GM23338 (cell line): ENCODE measurements around the gene ZFYVE27. TPM values are rescaled to one million over a fixed set of nuclear protein-coding genes. Genes with fewer than 3 reads are reported as not detected.

Source experiments
- ATAC-seq: fragments of 200-7000 bp; cut with Tn5 transposase; 3 replicates; pipeline ENCODE4 v1.9.1; 2020
- DNase-seq: peaks from one replicate; pipeline ENCODE4 v3.0.0-alpha.2; 2015; ENCODE audit warnings: low spot score
- H2AFZ ChIP-seq: fragments of 200-600 bp; sonication (generic); 2 replicates; pipeline ENCODE4 v1.8.0; 2016; ENCODE audit warnings: antibody characterized with exemption, mild to moderate bottlenecking, moderate library complexity
- H3F3A ChIP-seq: fragments of 200-600 bp; sonication (generic); replicated peaks from 2 replicates; pipeline ENCODE4 v1.8.0; 2017; ENCODE audit warnings: antibody characterized with exemption, mixed run types, low read depth
- H3K27ac ChIP-seq: fragments of 200-600 bp; sonication (generic); 2 replicates; pipeline ENCODE4 v1.6.1; 2016; ENCODE audit warnings: low read depth
- H3K27me3 ChIP-seq: fragments of 200-600 bp; sonication (generic); 2 replicates; pipeline ENCODE4 v1.8.0; 2016; ENCODE audit warnings: mild to moderate bottlenecking, mixed run types, moderate library complexity; ENCODE audit not compliant: insufficient read depth
- H3K36me3 ChIP-seq: fragments of 200-600 bp; sonication (generic); 2 replicates; pipeline ENCODE4 v1.8.0; 2016; ENCODE audit warnings: mild to moderate bottlenecking; ENCODE audit not compliant: insufficient read depth
- H3K4me1 ChIP-seq: fragments of 200-600 bp; sonication (generic); 2 replicates; pipeline ENCODE4 v1.8.0; 2016; ENCODE audit warnings: mild to moderate bottlenecking, moderate library complexity; ENCODE audit not compliant: insufficient read depth
- H3K4me2 ChIP-seq: fragments of 200-600 bp; sonication (generic); 2 replicates; pipeline ENCODE4 v1.7.1; 2017; ENCODE audit warnings: mixed run types
- H3K4me3 ChIP-seq: fragments of 200-600 bp; sonication (generic); 2 replicates; pipeline ENCODE4 v1.6.1; 2016; ENCODE audit warnings: mixed run types
- H3K79me2 ChIP-seq: fragments of 200-600 bp; sonication (generic); replicated peaks from 2 replicates; pipeline ENCODE4 v1.8.0; 2017; ENCODE audit warnings: mild to moderate bottlenecking; ENCODE audit not compliant: insufficient read depth
- H3K9me2 ChIP-seq: fragments of 200-600 bp; sonication (generic); 2 replicates; pipeline ENCODE4 v1.8.0; 2017; ENCODE audit not compliant: insufficient read depth
- H4K20me1 ChIP-seq: fragments of 200-600 bp; sonication (generic); replicated peaks from 2 replicates; pipeline ENCODE4 v1.8.0; 2017; ENCODE audit warnings: mild to moderate bottlenecking; ENCODE audit not compliant: insufficient read depth
- H3K27ac Mint-ChIP-seq: 2 replicates; pipeline ENCODE4 v1.8.0; 2020; ENCODE audit warnings: inconsistent platforms, mild to moderate bottlenecking, moderate library complexity, mixed read lengths
- H3K27me3 Mint-ChIP-seq: 3 replicates; pipeline ENCODE4 v1.8.0; 2022; ENCODE audit warnings: low read depth, mild to moderate bottlenecking, moderate library complexity, mixed read lengths, inconsistent platforms; ENCODE audit not compliant: insufficient read depth, poor library complexity
- H3K36me3 Mint-ChIP-seq: 3 replicates; pipeline ENCODE4 v1.8.0; 2021; ENCODE audit warnings: low read depth, mild to moderate bottlenecking, inconsistent platforms, moderate library complexity, mixed read lengths
- H3K4me1 Mint-ChIP-seq: 3 replicates; pipeline ENCODE4 v1.8.0; 2020; ENCODE audit warnings: mild to moderate bottlenecking, inconsistent platforms, mixed read lengths
- H3K4me3 Mint-ChIP-seq: 3 replicates; pipeline ENCODE4 v1.8.0; 2021; ENCODE audit warnings: moderate library complexity, mild to moderate bottlenecking, inconsistent platforms, mixed read lengths
- H3K9me3 Mint-ChIP-seq: 3 replicates; pipeline ENCODE4 v1.8.0; 2020; ENCODE audit warnings: moderate library complexity, mild to moderate bottlenecking, inconsistent platforms, mixed read lengths
- CREB1 ChIP-seq: fragments of 250-450 bp; sonication (Bioruptor Pico); IDR thresholded peaks from 2 replicates; pipeline ENCODE4 v1.5.0; 2020; ENCODE audit warnings: low read depth, mild to moderate bottlenecking, moderate library complexity
- CTCF ChIP-seq, 2 experiments: fragments of 200-600 bp in 1 of 2; sonication (generic) in 1 of 2; conservative IDR thresholded peaks; 2 replicates each; pipeline versions ENCODE4 v1.5.1 to v1.6.1; 2016 to 2017; ENCODE audit warnings: antibody characterized with exemption in 2 of 2, low read depth in 2 of 2, mild to moderate bottlenecking in 2 of 2, moderate library complexity in 1 of 2
- EZH2 ChIP-seq: fragments of 200-600 bp; sonication (generic); IDR thresholded peaks from one replicate; pipeline ENCODE4 v1.8.0; 2017; ENCODE audit warnings: antibody characterized with exemption, mild to moderate bottlenecking, low read depth; ENCODE audit not compliant: unreplicated experiment
- EZH2phosphoT487 ChIP-seq: fragments of 200-600 bp; sonication (generic); IDR thresholded peaks from one replicate; pipeline ENCODE4 v1.8.1; 2018; ENCODE audit warnings: antibody characterized with exemption; ENCODE audit not compliant: unreplicated experiment
- JUNB ChIP-seq: IDR thresholded peaks from one replicate; pipeline ENCODE4 v1.6.1; 2016; ENCODE audit warnings: antibody characterized with exemption; ENCODE audit not compliant: unreplicated experiment
- NANOG ChIP-seq: IDR thresholded peaks from 2 replicates; pipeline ENCODE4 v1.6.1; 2016; ENCODE audit warnings: antibody characterized with exemption, borderline replicate concordance
- POLR2AphosphoS5 ChIP-seq: IDR thresholded peaks from 2 replicates; pipeline ENCODE4 v1.6.1; 2016; ENCODE audit warnings: antibody characterized with exemption, low read depth
- REST ChIP-seq: IDR thresholded peaks from one replicate; pipeline ENCODE4 v1.6.1; 2018; ENCODE audit warnings: antibody characterized with exemption; ENCODE audit not compliant: unreplicated experiment
- STAT1 ChIP-seq: IDR thresholded peaks from one replicate; pipeline ENCODE4 v1.6.1; 2016; ENCODE audit warnings: antibody characterized with exemption; ENCODE audit not compliant: unreplicated experiment
- ZNF114 ChIP-seq: fragments of 250-450 bp; sonication (Bioruptor Pico); IDR thresholded peaks from 2 replicates; pipeline ENCODE4 v1.5.0; 2020; ENCODE audit warnings: mild to moderate bottlenecking, moderate library complexity
- ZNF331 ChIP-seq: fragments of 250-450 bp; sonication (Bioruptor Pico); IDR thresholded peaks from 2 replicates; pipeline ENCODE4 v1.5.0; 2020; ENCODE audit warnings: low read depth, mild to moderate bottlenecking, moderate library complexity
- ZNF462 ChIP-seq: fragments of 250-450 bp; sonication (Bioruptor Pico); IDR thresholded peaks from 2 replicates; pipeline ENCODE4 v1.5.0; 2020; ENCODE audit warnings: mild to moderate bottlenecking, moderate library complexity
- polyA plus RNA-seq: library from polyadenylated mRNA; unstranded; fragments of >200 nt; fragmentation: Nextera tagmentation; extraction: Ambion mirVana; gene quantifications from 2 replicates; pipeline ENCODE4 v1.2.1, GENCODE V29; 2016
- total RNA-seq: library from RNA; depleted of rRNA; stranded (reverse); fragments of >200 nt; shearing (Covaris generic); gene quantifications from 2 replicates; pipeline ENCODE4 v1.2.3, GENCODE V29; 2014

ZFYVE27 gene
- total and polyA plus RNA-seq, 2 experiments from 2014 or later: 15.0 to 25.8 TPM

GRCh38 chr10:97805096-97805884, 68.4 kb downstream of the ZFYVE27 start:
- Histone ChIP-seq H3K4me2 (peak overlapping the region; percentile 8), H3K4me3 (no peak overlapping the region), H3K4me1 (no peaks in the 10 kb centered on the region; the same call in 1 of the 2 replicates), H3K27me3 (no peaks in the 10 kb centered on the region), H3K36me3 (no peaks in the 10 kb centered on the region), H3K9me2 (no peaks in the 10 kb centered on the region), H3K79me2 (no peaks in the 10 kb centered on the region), H3K27ac (no peak overlapping the region), H2AFZ (no peak overlapping the region), H4K20me1 (no peaks in the 10 kb centered on the region), H3F3A (0 out of 2 replicates have a peak, but pooled peaks cover 3% of the 10 kb centered on the region)
- peak; percentile 90 for ATAC-seq
- H3K9me3 Mint-ChIP-seq: no peaks in the 10 kb centered on the region
- H3K36me3 Mint-ChIP-seq: no peaks in the 10 kb centered on the region
- peaks cover 9% of the 10 kb centered on the region for H3K27me3 Mint-ChIP-seq
- H3K27ac Mint-ChIP-seq: no peak overlapping the region
- no peak overlapping the region for H3K4me3 Mint-ChIP-seq
- TF ChIP-seq ZNF331 (no peak), ZNF114 (CRISPR knock-in tag) (no peak), EZH2 (no peak), NANOG (no peak), CTCF (conservative IDR thresholded peaks at IDR 0.05; ENCODE audit: low read depth in 2 of 2) (no peak), CREB1 (CRISPR knock-in tag) (no peak), ZNF462 (no peak), JUNB (no peak), REST (no peak), POLR2AphosphoS5 (no peak), EZH2phosphoT487 (no peak), STAT1 (no peak)
- H3K4me1 Mint-ChIP-seq: peaks cover 16% of the 10 kb centered on the region
- DNase-seq: peak; percentile 57
